ENCODE measurements around the gene SLC12A8.

SLC12A8 gene, protein sequence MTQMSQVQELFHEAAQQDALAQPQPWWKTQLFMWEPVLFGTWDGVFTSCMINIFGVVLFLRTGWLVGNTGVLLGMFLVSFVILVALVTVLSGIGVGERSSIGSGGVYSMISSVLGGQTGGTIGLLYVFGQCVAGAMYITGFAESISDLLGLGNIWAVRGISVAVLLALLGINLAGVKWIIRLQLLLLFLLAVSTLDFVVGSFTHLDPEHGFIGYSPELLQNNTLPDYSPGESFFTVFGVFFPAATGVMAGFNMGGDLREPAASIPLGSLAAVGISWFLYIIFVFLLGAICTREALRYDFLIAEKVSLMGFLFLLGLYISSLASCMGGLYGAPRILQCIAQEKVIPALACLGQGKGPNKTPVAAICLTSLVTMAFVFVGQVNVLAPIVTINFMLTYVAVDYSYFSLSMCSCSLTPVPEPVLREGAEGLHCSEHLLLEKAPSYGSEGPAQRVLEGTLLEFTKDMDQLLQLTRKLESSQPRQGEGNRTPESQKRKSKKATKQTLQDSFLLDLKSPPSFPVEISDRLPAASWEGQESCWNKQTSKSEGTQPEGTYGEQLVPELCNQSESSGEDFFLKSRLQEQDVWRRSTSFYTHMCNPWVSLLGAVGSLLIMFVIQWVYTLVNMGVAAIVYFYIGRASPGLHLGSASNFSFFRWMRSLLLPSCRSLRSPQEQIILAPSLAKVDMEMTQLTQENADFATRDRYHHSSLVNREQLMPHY

DNA sequence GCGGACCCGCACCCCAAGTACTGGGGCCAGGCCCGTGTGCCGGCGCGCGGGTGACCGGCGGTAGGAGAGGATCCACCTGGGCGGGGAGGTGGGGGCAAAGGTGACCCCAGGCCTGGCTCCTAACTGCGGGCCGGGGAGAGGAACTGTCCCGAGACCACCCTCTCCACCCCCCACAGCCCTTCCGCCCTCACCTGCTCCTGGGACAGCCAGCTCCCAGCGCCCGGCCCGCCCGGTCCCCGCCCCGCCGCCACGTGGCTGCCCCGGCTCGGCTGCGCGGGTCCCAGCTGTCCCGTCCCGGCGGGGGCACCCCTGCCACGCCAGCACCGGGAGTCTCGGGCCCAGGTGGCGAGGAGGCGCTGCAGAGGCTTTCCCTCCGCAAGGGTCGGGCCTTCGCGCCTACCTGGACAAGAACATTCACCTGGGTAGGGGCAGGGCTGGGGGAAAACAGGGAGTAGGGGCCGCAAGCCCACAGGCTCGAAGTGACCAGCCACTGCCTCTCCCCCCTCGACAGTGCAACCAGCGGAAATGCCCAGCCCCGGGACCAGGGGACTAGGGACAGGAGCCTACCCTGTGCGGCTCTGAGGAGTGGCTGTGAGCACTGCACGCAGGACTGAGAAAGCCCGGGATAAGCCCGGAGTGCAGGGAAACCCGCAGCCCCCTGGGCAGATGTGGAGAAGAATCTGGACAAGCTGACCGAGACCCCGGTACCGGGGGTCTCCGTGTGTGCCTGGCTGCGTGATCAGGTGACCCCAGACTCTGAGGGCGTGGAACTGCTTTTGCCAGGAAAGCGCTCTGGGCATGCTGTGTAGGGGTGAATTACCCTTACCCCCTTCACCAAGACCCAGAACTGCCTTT lies at the start of gene SLC12A8:
TSS of gene SLC12A8 (minus strand) at position 240 of the 855 bp plus-strand sequence. CDS start 1,399 bp downstream, outside the sequence.
- no peak for DNase-seq (ENCODE audit: low read depth in 3 of 3)

DNA sequence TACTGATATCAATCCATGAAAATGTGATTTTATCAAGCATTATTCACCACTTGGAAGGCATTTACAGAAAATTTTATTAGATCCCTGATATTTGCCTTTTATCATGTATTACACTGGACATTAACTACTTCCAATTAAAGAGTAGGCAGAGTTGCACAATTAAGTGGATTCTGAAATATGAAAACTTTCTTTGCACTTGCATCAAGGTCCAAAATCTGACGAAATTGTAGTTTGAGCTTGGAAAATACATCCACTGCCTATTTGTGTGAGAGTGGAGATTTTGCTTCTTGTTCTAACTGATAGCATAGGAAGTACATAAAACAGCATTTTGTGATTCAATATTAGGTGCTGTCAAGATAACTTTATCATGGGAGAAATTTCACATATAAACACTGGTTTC lies 49.6 kb upstream of the SLC12A8 start:
- DNase-seq (ENCODE audit: low read depth in 3 of 3) = no peak

DNA sequence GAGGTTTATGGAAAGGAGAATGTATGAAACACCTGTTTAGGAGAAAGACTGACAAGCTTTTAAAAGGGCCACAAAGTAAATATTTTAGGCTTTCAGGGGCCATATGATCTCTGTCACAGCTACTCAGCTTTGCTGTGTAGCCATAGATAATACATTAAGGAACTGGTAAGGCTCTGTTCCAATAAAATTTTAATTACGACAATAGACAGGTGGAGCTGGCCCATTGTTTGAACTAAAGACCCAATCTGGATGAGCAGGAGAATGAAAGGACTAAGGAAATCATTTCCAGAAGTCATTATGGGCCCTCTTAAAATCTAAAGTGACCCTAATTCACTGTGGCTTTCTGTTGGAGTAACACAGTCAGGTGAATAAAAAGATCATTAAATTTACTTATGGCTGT lies 48.5 kb upstream of the SLC12A8 start:
- DNase-seq (ENCODE audit: low read depth in 3 of 3) = no peak

DNA sequence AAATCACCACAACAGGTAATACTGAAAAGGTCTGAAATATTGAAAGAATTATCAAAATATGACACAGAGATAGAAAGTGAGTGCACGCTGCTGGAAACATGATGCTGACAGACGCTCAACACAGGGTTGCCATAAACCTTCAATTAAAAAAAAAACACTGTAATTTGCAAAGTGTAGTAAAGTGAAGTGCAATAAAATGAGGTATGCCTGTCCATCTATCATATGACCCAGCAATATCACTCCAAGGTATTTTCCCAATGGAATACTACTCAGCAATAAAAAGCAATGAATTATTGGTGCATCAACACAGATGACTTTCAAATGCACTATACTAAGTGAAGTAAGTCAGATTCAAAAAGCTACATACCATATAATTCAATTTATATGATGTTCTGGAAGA lies 47.6 kb upstream of the SLC12A8 start:
- DNase-seq (ENCODE audit: low read depth in 3 of 3) = no peak

DNA sequence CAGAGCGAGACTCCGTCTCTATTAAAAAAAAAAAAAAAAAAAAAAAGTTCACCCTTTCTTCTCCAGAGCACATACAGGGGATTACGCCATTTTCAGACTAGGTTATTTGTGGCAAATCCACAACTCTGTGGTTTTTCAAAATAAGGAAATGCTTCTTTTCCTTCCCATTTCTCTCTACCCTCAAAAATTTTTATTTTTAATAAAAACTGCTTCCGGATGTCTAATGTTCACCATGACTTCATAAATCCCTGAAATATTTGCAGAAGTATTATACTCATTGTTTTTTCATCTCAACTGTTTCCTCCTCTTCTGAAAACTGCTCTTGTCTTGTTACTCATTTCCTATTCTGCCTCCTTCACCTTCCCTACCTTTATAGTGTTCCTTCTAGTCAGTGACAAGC lies 45.0 kb upstream of the SLC12A8 start:
- no peak for DNase-seq (ENCODE audit: low read depth in 3 of 3)

DNA sequence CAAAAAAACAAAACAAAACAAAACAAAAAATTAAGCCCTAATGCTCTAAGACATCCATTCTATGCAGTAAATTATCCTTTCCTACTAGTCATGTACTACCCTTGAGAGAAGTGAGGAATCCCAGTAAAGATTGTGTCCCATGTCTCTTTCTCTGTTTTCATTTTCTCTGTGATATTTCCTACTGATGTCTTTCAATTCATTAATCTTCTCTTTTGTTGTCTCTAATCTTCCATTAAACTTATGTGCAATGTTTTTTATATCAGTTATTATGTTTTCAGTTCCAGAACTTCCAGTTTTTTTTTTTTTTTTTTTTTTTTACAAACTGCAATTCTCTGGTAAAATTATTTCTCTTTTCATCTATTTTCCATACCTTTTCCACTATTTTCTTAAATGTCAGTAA lies 44.1 kb upstream of the SLC12A8 start:
- DNase-seq (ENCODE audit: low read depth in 3 of 3) = no peak

DNA sequence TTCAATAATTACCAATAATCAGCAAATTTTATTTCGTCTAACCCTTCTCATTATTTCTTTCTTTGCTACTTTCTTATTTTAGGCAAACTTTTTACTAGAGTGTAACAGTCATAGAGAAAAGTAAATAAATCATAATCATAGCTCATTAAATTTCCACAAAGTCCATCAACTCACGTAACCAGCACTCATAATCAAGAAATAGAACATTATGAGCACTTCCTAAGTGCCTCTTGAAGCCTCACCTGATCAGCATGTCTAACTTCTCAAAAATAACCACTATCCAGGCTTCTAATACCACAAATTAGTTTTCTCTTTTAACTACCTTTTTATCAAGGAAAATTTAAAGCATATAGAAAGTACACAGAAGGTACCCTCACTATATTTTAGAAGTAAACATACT lies 38.4 kb upstream of the SLC12A8 start:
- DNase-seq (ENCODE audit: low read depth in 3 of 3) = no peak

DNA sequence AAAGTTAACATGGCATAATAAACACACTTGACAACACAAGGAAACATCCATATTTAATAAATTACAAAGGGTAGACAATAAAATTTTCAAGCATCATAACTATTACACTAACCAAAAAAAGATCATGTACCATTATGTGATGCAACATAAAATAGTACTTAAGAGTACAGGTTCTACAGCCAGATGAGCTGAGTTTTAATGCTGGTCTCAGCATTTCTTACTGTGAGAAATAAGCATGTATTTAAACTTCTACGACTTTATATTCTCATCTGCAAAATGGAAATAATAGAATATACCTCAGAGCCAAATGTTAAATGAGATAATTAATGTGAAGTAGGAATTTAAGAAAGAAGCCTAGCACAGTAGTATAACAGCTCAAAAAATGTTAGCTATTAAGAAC lies 33.7 kb upstream of the SLC12A8 start:
- DNase-seq (ENCODE audit: low read depth in 3 of 3) = no peak

DNA sequence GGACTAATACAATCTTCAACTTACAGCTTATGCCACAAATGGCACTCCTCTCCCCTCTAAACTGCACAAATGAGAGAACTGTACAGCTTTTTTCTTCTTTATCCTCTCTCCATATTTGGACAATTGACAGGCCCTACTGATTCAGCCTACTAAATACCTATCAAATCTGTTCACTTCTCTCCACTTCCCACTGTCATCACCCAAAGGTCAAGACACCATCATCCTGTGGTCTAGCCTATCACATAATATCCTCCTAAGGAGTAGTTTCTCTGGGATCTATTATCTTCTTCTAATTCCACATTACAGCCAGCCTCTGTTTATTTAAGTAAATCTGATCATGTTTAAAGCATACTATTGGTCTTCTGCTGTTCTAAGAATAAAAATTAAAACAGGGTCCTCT lies 33.0 kb upstream of the SLC12A8 start:
- no peak for DNase-seq (ENCODE audit: low read depth in 3 of 3)

DNA sequence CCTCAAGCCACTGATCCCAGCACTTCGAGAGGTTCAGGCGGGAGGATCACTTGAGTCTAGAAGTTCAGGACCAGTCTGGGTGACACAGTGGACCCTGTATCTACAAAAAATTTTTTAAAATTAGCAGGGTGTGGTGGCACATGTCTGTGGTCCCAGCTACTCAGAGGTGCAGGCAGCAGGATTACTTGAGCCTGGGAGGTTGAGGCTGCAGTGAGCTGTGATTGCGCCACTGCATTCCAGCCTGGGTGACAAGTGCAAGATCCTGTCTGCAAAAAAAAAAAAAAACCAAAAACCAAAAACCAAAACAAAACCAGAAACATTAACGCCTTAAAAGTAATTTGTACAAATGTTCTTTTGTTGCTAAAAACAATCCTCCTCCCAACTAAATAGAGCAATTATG lies 27.9 kb upstream of the SLC12A8 start:
- no peak for DNase-seq (ENCODE audit: low read depth in 3 of 3)

DNA sequence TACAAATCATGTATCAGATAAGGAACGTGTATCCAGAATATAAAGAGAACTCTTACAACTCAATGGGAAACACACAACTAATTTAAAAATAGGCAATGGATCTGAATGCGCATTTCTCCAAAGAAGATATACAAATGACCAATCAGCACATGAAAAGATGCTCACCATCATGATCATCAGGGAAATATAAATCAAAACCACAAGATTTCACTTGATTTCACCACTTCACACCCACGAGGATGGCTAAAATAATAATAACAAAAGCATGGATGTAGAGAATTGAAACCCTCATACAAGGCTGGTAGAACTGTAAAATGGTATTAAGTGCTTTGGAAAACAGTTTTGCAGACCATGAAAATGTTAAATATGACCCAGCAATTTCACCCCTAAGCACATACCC lies 26.7 kb upstream of the SLC12A8 start:
- DNase-seq (ENCODE audit: low read depth in 3 of 3) = no peak

DNA sequence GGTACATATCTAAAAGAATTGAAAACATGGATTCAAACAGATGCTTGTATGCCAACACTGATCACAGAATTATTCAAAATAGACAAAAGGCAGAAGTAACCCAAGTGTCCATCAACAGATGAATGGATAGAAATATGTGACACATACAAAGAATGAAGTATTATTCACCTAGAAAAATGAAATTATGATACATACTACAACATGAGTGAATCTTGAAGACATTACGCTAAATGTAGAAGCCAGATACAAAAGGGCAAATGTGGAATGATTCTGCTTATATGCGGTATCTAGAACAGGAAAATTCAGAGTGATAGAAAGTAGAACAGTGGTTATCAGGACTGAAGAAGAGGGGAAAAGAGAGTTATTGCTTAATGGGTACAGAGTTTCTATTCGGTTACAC lies 26.2 kb upstream of the SLC12A8 start:
- DNase-seq (ENCODE audit: low read depth in 3 of 3) = no peak

DNA sequence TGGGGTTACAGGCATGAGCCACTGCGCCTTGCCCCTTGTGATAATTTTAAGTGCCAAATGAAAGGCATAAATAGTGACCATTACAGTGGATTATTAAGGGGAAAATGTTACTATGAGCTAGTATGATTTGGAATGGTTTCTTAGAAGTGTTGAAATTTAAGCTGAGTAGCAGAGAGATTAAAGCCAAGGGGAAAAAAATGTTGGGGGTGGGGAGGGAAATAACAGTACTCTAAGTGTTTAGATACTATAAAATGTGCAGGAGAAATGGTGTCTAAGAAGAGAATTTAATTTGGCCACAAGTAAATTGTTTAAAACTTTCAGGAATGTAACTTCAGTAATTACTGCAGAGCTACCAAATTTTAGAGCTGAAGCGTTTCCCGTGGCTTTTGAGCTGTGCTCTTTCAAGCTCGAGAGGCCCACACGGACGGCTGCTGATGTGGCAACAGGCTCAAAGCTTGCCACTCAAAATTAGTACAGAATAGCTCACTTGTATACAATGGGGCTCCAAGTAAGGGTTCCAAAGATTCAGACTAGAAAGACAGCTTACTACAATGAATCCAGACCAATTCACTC lies 23.9 kb upstream of the SLC12A8 start:
- no peak for DNase-seq (ENCODE audit: low read depth in 3 of 3)

DNA sequence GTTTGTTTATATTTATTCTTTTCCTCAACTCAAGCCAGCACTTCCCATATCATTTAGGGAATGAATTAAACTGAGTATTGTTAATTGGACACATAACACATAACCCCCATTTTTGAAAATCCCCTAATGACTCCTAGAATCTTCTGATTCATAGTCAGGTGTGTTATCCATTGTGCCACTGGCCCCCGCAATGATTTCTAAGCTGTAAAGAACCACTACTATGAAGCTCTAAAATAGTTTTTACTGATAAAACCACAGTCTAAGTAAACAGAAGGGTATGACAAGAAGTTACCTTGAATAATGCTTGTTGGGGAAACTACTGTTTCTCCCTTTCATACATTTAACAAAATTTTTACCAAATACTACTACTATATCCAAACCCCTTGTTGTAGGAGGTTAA lies 22.3 kb upstream of the SLC12A8 start:
- no peak for DNase-seq (ENCODE audit: low read depth in 3 of 3)

DNA sequence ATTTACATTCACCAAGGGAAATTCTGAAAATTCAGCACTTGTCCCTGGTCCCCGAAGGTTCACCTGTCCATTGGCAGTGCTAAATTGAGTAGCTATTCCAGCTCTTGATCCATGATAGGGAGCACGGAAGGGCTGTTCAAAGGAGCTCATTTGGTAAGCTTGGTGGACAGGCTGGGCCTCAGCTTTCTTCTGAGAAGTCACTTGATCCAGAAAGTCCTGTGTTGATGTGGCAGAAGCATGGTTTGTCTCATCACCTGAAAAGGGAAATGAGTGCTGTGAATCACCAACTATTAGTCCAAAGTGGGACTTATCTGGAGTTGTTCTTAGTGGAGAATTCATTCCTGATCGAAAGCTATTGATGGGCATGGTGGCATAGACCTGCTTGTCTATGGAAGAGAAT lies 19.9 kb upstream of the SLC12A8 start:
- DNase-seq (ENCODE audit: low read depth in 3 of 3) = no peak

DNA sequence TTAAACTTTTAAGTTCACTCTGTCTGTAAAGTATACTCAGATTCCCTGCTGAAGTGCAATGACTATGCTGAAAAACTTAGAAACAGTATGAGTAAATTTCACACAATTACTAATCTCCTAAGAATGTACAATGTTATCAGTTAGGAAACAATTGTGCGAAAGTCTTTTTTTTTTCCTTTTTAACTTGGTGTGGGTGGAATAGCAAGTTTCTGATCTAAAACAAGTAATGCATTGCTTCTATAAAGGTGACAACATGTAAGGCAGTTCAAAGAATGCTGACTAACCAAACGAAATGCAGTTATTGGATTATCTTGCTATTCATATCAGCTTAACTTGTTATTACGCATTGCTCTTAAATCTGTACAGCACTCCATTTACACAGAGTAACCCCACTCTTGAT lies 19.3 kb upstream of the SLC12A8 start:
- DNase-seq (ENCODE audit: low read depth in 3 of 3) = no peak

DNA sequence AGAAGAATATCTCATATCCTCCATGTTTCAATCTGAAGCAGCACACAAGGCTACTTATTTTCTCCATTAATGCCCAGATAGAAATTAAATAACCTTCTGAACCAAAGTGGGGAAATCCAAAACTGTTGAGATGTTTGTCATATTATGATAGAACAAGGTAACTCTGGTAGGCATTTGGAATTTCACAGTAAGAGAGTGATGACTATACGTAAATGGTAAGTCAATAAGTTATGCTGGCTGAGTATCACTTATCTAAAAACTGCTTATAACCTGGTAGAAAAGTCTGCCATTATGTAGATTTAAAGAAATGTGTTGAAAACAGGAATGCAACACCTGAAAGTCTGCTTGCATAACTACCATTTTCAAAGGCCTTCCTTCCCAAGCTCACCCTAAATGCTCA lies 17.2 kb upstream of the SLC12A8 start:
- DNase-seq (ENCODE audit: low read depth in 3 of 3) = no peak

DNA sequence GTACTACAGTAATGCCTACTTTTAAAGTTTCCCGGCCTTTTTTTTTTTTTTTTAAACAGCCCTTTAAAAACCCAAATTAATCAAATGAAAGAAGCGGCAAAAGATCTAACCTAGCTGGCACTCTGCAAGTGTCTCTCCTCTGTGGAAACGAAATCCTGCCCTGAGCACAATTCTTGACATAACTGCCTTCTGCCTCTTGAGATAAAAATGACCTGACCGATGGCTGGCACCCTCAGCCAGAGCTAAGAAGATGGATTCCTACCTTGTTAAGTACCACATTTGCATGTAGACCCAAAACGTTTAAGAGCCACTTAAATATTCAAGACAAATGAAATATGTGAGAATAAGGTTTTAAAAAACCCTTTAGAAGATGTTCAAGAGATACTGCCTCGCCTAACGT lies 16.6 kb upstream of the SLC12A8 start:
- DNase-seq (ENCODE audit: low read depth in 3 of 3) = no peak

DNA sequence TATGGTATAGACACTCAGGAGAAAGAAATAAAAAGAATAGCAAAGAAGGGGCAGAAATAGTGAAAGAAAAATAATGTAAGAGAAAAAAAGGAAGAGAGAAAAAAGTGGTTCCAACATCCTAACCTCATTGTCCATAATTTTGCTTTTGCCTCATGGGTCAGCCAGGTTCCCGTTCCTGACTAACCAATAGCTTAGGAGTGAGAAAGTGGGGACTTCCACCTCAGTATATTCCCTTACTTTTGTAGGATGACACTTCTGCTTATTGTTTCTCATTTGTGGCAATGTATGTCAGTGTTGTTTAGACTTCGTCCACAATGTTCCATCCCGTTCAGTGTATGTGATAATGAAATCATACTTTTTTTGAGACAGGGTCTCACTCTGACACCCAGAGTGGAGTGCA lies 9.3 kb upstream of the SLC12A8 start:
- DNase-seq (ENCODE audit: low read depth in 3 of 3) = no peak

DNA sequence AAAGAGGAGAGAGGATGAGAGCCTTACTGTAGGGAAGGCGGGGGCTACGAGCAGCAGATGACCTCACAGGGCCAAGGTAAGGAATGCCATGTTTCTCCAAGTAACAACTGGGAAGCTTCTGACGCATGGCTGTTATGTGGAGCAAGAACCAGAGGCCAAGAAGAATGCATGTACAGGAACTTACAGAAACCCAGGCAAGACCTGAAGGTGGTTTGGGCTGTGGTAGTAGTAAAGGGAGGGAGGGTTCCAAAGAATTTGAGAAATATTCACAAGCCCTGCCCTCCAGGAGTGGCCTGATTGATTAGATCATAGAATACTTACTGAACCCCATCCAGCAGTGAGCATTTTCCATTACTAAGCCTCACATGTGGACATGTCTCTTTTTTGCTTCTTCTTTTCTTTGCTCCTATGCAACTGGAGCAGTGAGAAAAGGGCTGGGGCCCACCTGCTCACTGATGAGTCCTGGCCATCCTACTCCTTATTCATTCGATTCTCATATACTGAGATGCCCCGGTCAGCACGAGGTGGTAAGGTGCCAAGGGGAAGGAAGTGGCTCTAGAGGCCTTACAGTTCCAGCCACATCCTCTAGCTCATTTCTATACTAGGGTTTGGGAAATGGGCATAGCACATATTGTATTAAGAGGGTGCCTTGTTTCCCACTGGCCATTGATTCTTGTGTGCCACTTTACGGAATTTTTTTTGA lies 8.3 kb upstream of the SLC12A8 start:
- no peak for DNase-seq (ENCODE audit: low read depth in 3 of 3)

DNA sequence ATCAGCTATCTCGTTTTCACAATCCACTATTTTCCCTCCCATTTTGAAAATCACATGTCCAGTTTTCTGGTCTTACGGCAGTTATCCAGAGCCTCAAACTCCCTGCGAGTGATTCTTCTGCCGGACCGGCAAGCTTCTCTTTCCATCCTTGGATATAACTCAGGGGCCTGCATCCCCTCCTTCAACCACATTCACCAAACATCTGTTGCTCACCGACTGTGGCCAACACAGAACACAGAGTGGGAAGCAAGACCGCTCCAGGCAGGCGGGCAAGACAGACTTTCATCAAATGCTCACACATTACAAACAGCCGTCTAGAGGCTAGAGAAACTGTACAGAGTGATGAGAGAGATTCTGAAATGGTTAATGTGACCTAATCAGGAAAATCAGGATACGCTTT lies 7.6 kb upstream of the SLC12A8 start:
- DNase-seq (ENCODE audit: low read depth in 3 of 3) = no peak
